PFSK-1 (cell line): ENCODE measurements around the gene ACOXL.

Experiments
- FOXP2 ChIP-seq: optimal IDR thresholded peaks from 2 replicates; pipeline ENCODE3; 2011; ENCODE audit warnings: borderline replicate concordance, control low read depth, inconsistent platforms; ENCODE audit not compliant: insufficient read depth; ENCODE audit errors: extremely low read length, extremely low read depth
- POLR2AphosphoS5 ChIP-seq: IDR thresholded peaks from 2 replicates; pipeline ENCODE4 v1.6.1; 2012; ENCODE audit warnings: low read depth, mild to moderate bottlenecking, control low read depth, low read length, moderate library complexity
- SIN3A ChIP-seq: IDR thresholded peaks from 2 replicates; pipeline ENCODE4 v1.6.1; 2012; ENCODE audit warnings: mild to moderate bottlenecking, low read length, moderate library complexity, borderline replicate concordance; ENCODE audit not compliant: insufficient read depth
- TAF1 ChIP-seq: IDR thresholded peaks from 2 replicates; pipeline ENCODE4 v1.6.1; 2012; ENCODE audit warnings: low read length, control low read depth, borderline replicate concordance; ENCODE audit not compliant: insufficient read depth
- TF ChIP-seq, protein P1 (sequence below), 2 experiments: IDR thresholded peaks; 2 replicates each; pipeline versions ENCODE4 v1.6.1 to v1.8.0; 2011 to 2012; ENCODE audit warnings: low read depth in 2 of 2, low read length in 2 of 2, control low read depth in 1 of 2, inconsistent platforms in 1 of 2, mild to moderate bottlenecking in 1 of 2, moderate library complexity in 1 of 2; ENCODE audit not compliant: insufficient read depth in 1 of 2

- TF ChIP-seq FOXP2 (no peak), POLR2AphosphoS5 (no peak), TAF1 (no peak), SIN3A (no peak)
- TF ChIP-seq, protein P1, sequence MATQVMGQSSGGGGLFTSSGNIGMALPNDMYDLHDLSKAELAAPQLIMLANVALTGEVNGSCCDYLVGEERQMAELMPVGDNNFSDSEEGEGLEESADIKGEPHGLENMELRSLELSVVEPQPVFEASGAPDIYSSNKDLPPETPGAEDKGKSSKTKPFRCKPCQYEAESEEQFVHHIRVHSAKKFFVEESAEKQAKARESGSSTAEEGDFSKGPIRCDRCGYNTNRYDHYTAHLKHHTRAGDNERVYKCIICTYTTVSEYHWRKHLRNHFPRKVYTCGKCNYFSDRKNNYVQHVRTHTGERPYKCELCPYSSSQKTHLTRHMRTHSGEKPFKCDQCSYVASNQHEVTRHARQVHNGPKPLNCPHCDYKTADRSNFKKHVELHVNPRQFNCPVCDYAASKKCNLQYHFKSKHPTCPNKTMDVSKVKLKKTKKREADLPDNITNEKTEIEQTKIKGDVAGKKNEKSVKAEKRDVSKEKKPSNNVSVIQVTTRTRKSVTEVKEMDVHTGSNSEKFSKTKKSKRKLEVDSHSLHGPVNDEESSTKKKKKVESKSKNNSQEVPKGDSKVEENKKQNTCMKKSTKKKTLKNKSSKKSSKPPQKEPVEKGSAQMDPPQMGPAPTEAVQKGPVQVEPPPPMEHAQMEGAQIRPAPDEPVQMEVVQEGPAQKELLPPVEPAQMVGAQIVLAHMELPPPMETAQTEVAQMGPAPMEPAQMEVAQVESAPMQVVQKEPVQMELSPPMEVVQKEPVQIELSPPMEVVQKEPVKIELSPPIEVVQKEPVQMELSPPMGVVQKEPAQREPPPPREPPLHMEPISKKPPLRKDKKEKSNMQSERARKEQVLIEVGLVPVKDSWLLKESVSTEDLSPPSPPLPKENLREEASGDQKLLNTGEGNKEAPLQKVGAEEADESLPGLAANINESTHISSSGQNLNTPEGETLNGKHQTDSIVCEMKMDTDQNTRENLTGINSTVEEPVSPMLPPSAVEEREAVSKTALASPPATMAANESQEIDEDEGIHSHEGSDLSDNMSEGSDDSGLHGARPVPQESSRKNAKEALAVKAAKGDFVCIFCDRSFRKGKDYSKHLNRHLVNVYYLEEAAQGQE (IDR thresholded peaks at IDR 0.05; ENCODE audit: insufficient read depth in 1 of 2, low read depth in 2 of 2, low read length in 2 of 2): no peak
These were observed 178.1 kb downstream of the ACOXL start for GRCh38 chr2:110910423-110910822.
